NCI-H146 treated with DMSO at 0.1 percent for 48 hours (cell line): ENCODE data around the gene ADH5.
"Not testable (repeated sequence)": the region's sequence is repeated elsewhere in the genome, so short reads cannot be mapped to it uniquely, and the experiment has no call there.

Experiments used
- DNase-seq: peaks from one replicate; lab custom pipeline; 2025; ENCODE audit not compliant: unreplicated experiment; lab: John Stamatoyannopoulos, UW

Gene ADH5

GRCh38 chr4:99088023-99088449 is 552 bp downstream of the ADH5 start:
- DNase-seq = no peak

- DNase-seq = no peak
These were observed 4.0 kb downstream of the ADH5 start for GRCh38 chr4:99084595-99084994.

- no peak for DNase-seq
These were observed 6.4 kb downstream of the ADH5 start for GRCh38 chr4:99082192-99082591.

- DNase-seq = not testable (repeated sequence)
These were observed 7.7 kb downstream of the ADH5 start for GRCh38 chr4:99080869-99081268.

- DNase-seq = no peak
These were observed 8.8 kb downstream of the ADH5 start for GRCh38 chr4:99079625-99080295.

GRCh38 chr4:99078931-99079624 is 9.5 kb downstream of the ADH5 start:
- no peak for DNase-seq

GRCh38 chr4:99078336-99078735 is 10.3 kb downstream of the ADH5 start:
- no peak for DNase-seq

- no peak for DNase-seq
These were observed 11.4 kb downstream of the ADH5 start for GRCh38 chr4:99077177-99077576.

- DNase-seq = no peak
These were observed 12.2 kb downstream of the ADH5 start for GRCh38 chr4:99076292-99076976.

GRCh38 chr4:99074816-99075215 is 13.8 kb downstream of the ADH5 start:
- DNase-seq = no peak

- no peak for DNase-seq
These were observed 17.4 kb downstream of the ADH5 start for GRCh38 chr4:99071159-99071558.

- no peak for DNase-seq
These were observed 21.0 kb downstream of the ADH5 start for GRCh38 chr4:99067617-99068016.

GRCh38 chr4:99065521-99065920 is 23.1 kb downstream of the ADH5 start:
- DNase-seq = not testable (repeated sequence)

GRCh38 chr4:99062120-99062519 is 26.5 kb downstream of the ADH5 start:
- no peak for DNase-seq

- no peak for DNase-seq
These were observed 27.4 kb downstream of the ADH5 start for GRCh38 chr4:99061048-99061700.

- no peak for DNase-seq
These were observed 29.0 kb downstream of the ADH5 start for GRCh38 chr4:99059550-99059949.

- DNase-seq = no peak
These were observed 30.4 kb downstream of the ADH5 start for GRCh38 chr4:99058228-99058627.

GRCh38 chr4:99054428-99054994 is 34.1 kb downstream of the ADH5 start:
- no peak for DNase-seq

GRCh38 chr4:99052902-99053301 is 35.7 kb downstream of the ADH5 start:
- no peak for DNase-seq

GRCh38 chr4:99047710-99048109 is 40.9 kb downstream of the ADH5 start:
- no peak for DNase-seq

- DNase-seq = no peak
These were observed 45.2 kb downstream of the ADH5 start for GRCh38 chr4:99043346-99043745.
